Measurements from ENCODE around the gene SLC2A14.
"Not testable (repeated sequence)": the region's sequence is repeated elsewhere in the genome, so short reads cannot be mapped to it uniquely, and the experiment has no call there.

Gene SLC2A14

DNA sequence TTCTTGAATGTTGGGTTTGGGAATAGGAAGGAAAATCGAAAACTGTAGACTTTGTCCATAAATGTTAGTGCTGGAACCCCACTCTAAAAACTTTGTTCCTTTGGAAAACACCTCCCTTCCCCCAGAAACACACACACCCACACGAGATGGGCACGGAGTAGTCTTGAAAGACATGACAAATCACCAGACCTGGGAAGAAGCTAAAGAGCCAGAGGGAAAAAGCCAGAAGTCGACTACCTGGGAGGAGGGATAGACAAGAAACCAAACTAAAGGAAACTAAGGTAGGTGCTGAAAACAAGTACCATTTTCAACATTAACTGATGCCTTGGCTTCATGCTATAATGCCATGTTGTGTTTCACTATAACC is 84.4 kb downstream of the SLC2A14 start:
- Histone ChIP-seq H3K4me2 (ENCODE audit: low read length) (no peak overlapping the region), H3K9me3 (ENCODE audit: control insufficient read depth, low read length) (no peaks in the 10 kb centered on the region), H3K9ac (no peak overlapping the region), H3K79me2 (no peaks in the 10 kb centered on the region), H3K27me3 (ENCODE audit: control insufficient read depth, insufficient read depth, low read length) (no peaks in the 10 kb centered on the region), H3K4me3 (ENCODE audit: low read depth, low read length) (no peak overlapping the region), H3K27ac (no peak overlapping the region), H3K4me1 (no peaks in the 10 kb centered on the region), H2AFZ (no peak overlapping the region), H3K36me3 (ENCODE audit: control insufficient read depth, insufficient read depth, low read length) (no peaks in the 10 kb centered on the region)
- TF ChIP-seq CTCF (IDR thresholded peaks at IDR 0.05), result no peak

- Histone ChIP-seq H3K36me3 (ENCODE audit: control insufficient read depth, insufficient read depth, low read length) (no peaks in the 10 kb centered on the region), H3K9ac (no peak overlapping the region), H3K9me3 (ENCODE audit: control insufficient read depth, low read length) (no peaks in the 10 kb centered on the region), H3K27ac (no peak overlapping the region), H3K4me2 (ENCODE audit: low read length) (no peak overlapping the region), H3K4me3 (ENCODE audit: low read depth, low read length) (no peak overlapping the region), H3K27me3 (ENCODE audit: control insufficient read depth, insufficient read depth, low read length) (no peaks in the 10 kb centered on the region), H3K79me2 (no peaks in the 10 kb centered on the region), H3K4me1 (no peaks in the 10 kb centered on the region), H2AFZ (no peak overlapping the region)
- TF ChIP-seq CTCF (IDR thresholded peaks at IDR 0.05), result no peak
Measured at GRCh38 chr12:7787574-7788293, 85.0 kb downstream of the SLC2A14 start.

- H3K4me2 ChIP-seq (ENCODE audit: low read length), result no peak overlapping the region
- H3K27ac ChIP-seq, result no peak overlapping the region
- no peaks in the 10 kb centered on the region for H3K27me3 ChIP-seq (ENCODE audit: control insufficient read depth, insufficient read depth, low read length)
- no peaks in the 10 kb centered on the region for H3K4me1 ChIP-seq
- no peak overlapping the region for H3K9ac ChIP-seq
- no peaks in the 10 kb centered on the region for H3K79me2 ChIP-seq
- no peaks in the 10 kb centered on the region for H3K9me3 ChIP-seq (ENCODE audit: control insufficient read depth, low read length)
- H3K36me3 ChIP-seq (ENCODE audit: control insufficient read depth, insufficient read depth, low read length), result no peaks in the 10 kb centered on the region
- H3K4me3 ChIP-seq (ENCODE audit: low read depth, low read length), result no peak overlapping the region
- no peak overlapping the region for H2AFZ ChIP-seq
- TF ChIP-seq CTCF (IDR thresholded peaks at IDR 0.05), result no peak
Measured at GRCh38 chr12:7784701-7785100, 88.0 kb downstream of the SLC2A14 start.

DNA sequence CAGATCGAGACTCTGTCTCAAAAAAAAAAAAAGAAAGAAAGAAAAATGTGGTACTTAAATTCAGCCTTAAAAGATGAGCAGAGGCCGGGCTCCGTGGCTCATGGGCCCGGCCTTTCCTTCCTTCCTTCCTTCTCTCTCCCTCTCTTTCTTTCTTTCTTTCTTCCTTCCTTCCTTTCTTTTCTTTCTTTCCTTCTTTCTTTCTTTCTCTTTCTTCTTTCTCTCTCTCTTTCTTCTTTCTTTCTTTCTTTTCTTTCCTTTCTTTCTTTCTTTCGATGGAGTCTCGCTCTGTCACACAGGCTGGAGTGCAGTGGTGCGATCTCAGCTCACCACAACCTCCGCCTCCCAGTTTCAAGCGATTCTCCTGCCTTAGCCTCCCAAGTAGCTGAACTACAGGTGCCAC is 89.3 kb downstream of the SLC2A14 start:
- H3K27ac ChIP-seq; H3K79me2 ChIP-seq; H3K36me3 ChIP-seq (ENCODE audit: control insufficient read depth, insufficient read depth, low read length); H3K4me3 ChIP-seq (ENCODE audit: low read depth, low read length); H3K4me2 ChIP-seq (ENCODE audit: low read length); H3K9me3 ChIP-seq (ENCODE audit: control insufficient read depth, low read length); H3K9ac ChIP-seq; H3K4me1 ChIP-seq; H2AFZ ChIP-seq; H3K27me3 ChIP-seq (ENCODE audit: control insufficient read depth, insufficient read depth, low read length): not testable (repeated sequence)

DNA sequence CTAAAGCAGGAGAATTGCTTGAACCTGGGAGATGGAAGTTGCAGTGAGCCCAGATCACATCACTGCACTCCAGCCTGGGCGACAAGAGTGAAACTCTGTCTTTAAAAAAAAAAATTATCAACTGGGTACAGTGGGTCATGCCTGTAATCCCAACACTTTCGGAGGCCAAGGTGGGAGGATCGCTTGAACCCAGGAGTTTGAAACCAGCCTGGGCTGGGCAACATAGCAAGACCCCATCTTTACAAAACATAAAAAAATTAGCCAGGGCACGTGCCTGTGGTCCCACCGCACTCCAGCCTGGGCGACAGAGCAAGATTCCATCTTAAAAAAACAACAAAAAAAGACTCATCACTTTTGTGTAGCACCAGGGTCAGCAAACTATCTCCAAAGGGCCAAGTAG is 90.7 kb downstream of the SLC2A14 start:
- H3K4me2 ChIP-seq (ENCODE audit: low read length), result no peak overlapping the region
- no peaks in the 10 kb centered on the region for H3K79me2 ChIP-seq
- no peak overlapping the region for H2AFZ ChIP-seq
- H3K27ac ChIP-seq, result no peak overlapping the region
- no peak overlapping the region for H3K9ac ChIP-seq
- no peaks in the 10 kb centered on the region for H3K9me3 ChIP-seq (ENCODE audit: control insufficient read depth, low read length)
- H3K4me1 ChIP-seq, result no peaks in the 10 kb centered on the region
- TF ChIP-seq CTCF (IDR thresholded peaks at IDR 0.05), result no peak
- H3K27me3 ChIP-seq (ENCODE audit: control insufficient read depth, insufficient read depth, low read length), result no peaks in the 10 kb centered on the region
- H3K36me3 ChIP-seq (ENCODE audit: control insufficient read depth, insufficient read depth, low read length), result no peaks in the 10 kb centered on the region
- H3K4me3 ChIP-seq (ENCODE audit: low read depth, low read length), result no peak overlapping the region

Data from parathyroid adenoma (tissue), 2 donors.